ENCODE measurements around the gene FGF12.

- no peak for TF ChIP-seq CTCF (IDR thresholded peaks at IDR 0.05)
- no peak for TF ChIP-seq POLR2A (IDR thresholded peaks at IDR 0.05)
Observed at GRCh38 chr3:192445770-192446644, 281.3 kb downstream of the FGF12 start.
